GM21528 (cell line): ENCODE data around the gene ERP27.

Source experiments
- ATAC-seq: cut with Tn5 transposase; IDR thresholded peaks from one replicate; pipeline ENCODE4 v1.9.1; 2021; ENCODE audit warnings: mild to moderate bottlenecking, moderate library complexity; ENCODE audit not compliant: unreplicated experiment, low FRiP score

ERP27 gene

DNA sequence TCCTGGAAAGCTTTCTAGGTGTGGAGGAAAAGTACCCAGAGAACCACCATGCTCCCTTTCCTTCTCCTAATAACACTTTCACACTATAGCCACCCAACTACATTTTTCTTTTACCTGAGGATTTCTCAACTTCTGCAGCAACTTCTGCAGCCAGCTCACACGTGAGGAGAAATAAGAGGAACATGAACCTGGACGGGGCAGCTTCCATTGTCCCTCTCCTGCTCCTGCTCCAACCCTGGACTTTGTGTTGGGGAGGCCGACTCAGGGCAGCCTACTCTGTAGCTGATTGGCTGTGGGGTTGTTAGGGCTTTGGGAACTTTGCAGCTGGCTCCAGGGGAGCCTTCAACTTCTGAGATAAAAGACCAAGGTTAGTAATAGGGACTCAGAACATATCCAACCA is at the start of gene ERP27:
Gene ERP27 (minus strand): TSS at position 237 of the 400 bp plus-strand sequence. CDS start 29 bp downstream, at position 208.
- no peak for ATAC-seq

DNA sequence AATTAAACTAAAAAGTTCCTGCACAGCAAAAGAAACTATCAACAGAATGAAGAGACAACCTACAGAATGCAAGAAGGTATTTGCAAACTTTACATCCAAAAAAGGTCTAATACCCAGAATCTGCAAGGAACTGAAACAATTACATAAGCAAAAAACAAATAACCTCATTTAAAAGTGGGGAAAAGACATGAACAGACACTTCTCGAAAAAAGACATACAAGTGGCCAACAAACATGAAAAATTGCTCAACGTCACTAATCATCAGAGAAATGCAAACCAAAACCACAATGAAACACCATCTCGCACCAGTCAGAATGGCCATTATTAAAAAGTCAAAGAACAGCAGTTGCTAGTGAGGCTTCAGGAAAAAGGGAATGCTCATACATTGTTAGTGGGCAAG is 49.7 kb upstream of the ERP27 start:
- no peak for ATAC-seq

DNA sequence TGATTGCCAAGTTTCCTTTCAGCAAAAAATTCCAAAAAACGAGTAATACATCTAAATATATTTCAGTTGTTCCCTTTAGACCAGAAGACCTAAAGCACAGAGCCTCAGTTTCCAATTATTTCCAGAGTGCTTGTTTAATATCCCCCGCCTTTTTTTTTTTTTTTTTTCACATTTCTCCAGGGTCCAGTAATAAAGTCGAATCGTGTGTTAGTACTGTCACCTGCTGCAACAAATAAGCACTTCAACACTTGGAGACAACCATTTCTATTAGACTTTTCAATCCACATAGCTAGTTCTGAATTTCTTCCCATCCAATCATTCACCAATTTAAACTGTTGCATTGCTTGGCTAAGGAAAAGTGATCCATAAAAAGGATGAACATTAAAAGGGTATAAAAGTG is 48.1 kb upstream of the ERP27 start:
- ATAC-seq = no peak

DNA sequence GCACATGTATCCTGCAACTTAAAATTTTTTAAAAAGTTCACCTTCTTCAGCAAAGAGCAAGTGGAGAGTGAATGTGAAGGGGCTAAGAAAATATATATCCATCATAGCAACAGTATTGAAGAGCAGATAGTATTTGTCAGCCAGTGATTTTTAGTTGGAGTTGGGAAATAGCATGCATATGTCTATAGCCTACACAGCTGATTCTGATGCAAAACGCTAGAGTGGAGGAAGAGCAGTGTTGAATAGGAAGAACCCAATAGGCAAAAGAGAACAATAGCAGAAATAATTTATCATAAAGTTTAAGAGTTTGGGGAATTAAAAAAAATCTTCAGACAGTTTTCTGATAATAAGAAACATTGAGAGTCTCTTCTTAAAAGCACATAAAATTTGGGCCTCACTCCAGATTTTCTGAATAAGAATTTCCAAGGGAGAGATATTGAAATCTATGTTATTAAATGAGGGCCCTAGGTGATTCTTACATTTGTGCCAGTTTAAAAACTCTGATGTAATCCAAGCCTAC is 46.5 kb upstream of the ERP27 start:
- no peak for ATAC-seq

DNA sequence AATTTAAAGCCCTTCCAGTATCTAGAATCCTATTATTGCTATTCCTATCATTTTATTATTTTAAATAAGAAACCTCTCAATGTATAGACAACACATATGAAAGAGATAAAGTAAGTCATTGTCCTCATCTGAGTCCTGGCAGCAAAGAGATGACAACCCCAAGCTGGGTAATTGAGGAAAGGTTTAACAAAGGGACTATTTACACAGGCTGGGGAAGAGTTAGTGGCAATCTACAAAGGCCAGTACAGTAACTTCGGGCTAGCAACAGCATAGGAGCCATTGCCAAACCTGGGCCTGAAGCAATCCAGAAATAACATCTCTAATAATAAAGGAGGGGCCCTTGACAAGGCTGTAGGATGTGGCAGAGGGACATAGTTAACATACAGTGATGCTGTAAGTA is 45.7 kb upstream of the ERP27 start:
- no peak for ATAC-seq

DNA sequence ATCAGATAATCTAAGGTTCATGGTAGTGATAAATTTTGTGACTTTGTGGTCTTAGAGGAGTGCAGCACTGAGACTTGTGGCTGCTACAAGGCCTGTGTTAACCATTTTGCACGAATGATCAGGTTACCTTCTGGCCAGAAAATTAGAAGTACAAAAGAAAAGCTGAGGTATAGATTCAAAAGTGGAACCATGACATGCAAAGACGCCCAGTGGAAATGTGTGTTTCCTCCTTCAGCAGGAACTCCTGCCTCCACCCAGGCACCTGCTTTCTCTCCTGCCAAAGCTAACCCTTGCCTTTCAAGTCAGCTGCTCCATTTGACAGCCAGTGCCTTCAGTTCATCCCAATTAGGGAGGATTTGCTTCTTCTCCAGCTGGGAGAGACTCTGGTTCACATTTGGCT is 44.7 kb upstream of the ERP27 start:
- ATAC-seq = no peak

DNA sequence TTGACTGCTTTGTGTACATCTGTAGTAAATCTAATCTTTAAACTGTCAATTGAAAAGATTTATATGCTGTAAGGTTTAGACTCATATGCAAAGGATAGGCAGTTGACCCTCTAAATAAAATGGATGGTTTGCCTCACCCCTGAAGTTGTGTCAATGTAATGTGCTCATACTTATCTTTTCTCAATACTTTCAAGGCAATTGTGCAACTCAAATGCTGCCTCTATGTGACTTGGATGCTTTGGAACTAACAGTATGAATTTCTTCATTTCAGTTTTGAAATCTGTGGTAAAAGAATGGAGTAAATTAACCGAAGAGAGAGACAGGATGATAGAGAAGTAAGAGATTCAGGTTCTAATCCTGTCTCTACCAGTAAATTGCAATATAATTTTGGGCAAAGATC is 44.2 kb upstream of the ERP27 start:
- ATAC-seq = no peak

DNA sequence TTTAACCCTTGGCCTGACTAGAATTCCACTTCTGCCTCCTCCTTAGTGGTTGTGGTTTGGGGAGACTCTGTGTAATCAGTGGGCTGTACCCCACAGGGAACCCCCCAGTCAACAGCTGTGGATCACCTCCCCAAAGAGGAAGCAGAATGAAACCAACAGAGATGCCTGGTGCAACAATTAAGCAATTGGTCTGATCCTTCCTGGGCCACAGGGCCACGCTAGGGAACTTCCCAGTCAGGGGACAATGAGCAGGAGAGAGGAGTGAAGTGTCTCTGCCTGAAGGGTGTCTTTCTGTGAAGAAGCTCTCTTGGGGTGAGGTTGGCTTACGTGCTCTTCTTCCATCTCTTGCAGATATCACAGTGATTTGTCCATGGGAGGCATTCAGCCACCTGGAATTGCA is 42.7 kb upstream of the ERP27 start:
- ATAC-seq = no peak

DNA sequence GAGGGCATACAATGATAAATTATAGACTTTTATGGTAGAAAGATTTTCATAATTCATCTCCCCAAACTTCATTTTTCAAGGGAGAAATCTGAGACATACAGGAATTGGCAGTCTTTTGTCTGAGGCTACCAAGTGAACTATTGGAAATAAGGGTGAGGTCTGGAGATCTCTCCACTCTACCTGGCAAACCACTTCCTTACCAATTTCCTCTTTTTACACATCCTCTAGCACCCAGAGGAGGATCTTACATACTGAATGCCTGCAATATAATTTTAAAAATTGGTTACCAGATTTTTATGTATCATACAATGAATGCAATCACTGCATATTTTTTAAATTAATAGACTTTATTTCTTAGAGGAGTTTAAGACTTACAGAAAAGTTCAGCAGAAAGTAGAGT is 41.1 kb upstream of the ERP27 start:
- ATAC-seq = no peak

DNA sequence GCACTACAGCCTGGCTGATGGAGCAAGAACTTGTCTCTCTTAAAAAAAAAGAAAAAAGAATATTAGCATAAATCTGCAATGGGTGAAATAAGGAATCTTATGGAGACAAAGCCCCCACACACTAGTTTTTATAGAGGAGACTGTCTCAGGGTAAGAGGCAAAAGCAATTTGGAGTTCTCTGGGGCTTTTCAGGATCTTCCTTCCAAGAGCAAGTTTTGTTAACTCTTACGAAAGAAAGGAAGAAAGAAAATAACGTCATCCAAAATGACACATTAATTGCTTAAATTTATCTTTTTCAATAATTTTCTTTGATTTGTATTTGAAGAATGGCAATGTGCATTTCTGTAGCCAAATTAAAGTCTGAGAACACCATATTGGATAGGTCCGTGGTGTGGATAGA is 38.3 kb upstream of the ERP27 start:
- no peak for ATAC-seq

DNA sequence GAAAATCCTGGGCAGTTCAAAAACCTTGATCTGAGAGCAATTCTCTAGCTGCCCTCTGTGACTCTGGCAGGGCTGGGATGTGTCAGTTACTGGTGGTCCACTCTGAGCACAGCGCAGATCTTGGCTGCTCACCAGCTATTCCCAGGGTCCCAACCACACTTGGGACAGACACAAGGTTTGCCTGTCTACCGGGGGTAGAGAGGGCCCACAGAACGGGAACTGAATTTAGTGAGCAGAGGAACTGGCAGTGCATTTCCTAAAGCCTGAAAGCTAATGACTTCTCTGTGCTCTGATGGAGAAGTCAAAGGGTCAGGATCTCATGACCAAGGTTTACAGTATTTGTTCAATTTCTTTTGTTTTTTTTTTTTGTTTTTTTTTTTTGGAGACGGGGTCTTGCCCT is 37.1 kb upstream of the ERP27 start:
- ATAC-seq = no peak

DNA sequence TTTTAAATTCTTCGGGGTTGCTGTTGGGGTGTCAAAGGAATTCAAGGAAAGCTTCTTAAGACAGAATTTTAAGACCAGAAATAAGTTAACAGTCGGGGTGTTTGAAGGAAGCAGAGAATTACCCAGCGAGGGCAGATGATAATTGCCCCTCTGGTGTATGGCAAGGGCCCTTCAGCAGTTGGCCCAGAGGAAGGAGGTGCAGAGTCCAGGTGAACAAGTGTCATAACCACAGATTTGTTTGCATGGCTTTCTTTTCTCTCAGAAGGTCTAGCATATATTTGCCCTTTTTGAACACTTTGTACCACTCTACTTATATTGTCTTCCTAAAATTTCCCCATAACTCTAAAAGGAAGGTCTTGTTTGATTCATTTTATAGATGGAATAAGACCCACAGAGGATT is 36.3 kb upstream of the ERP27 start:
- no peak for ATAC-seq

DNA sequence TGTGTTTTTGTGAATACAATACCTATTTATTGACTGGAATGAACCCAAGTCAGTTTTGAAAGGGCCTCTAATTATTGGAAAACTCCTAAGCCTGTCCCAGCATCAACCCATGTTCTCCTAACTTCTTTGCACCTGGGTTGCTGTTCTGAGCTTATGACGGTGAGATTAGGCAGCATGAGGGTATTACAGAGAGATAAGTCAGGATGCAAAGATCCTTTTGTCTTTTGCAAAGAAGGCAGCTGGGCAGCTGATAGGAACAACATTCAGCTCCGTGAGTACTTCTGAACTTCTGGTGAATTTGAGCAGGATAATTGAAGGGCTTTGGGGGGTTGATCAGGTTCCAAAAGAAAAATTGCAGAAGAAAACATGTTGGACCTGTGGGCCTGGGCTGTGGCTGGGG is 34.5 kb upstream of the ERP27 start, which contains the start of gene PDE6H:
Gene PDE6H (plus strand): TSS at position 227 of the 400 bp plus-strand sequence. CDS start 4,971 bp downstream, outside the sequence.
- ATAC-seq = no peak

DNA sequence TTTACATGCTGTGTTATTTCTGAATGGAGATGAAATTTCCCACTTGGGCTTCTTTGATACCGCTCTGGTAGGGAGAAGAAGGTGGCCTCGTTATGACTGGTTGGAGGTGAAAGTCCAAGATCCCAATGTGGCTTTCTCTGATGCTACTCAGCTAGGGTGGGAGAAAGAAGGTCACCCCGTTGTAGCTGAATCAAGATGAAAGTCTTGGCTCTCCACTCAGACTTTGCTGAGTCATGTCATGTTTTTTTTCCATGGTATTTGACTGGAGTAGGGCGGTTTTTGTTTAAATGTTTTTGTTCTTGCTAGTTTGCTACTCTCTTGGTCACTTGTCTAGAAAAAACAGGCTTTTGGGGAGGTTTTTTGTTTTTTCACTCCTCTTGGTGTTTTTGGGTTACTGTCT is 32.1 kb upstream of the ERP27 start:
- no peak for ATAC-seq

DNA sequence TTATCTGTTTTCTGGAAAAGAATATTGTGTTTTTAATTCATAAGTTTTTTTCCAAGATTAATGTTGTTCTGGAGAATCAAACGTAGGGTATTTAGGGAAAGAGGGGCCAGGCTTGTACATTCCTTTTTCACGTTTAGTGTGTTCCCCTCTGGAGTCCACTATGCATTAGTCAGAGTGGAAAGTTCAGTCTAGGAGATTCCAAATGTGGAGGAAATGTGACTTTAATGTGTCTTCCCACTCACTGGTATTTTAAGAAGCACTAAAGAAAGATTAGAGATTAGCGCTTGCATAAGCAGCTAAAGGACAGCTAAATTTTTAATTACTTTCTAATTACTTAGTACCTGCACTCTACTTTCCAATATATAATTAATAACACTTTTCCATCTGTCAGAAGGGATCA is 30.1 kb upstream of the ERP27 start:
- no peak for ATAC-seq

DNA sequence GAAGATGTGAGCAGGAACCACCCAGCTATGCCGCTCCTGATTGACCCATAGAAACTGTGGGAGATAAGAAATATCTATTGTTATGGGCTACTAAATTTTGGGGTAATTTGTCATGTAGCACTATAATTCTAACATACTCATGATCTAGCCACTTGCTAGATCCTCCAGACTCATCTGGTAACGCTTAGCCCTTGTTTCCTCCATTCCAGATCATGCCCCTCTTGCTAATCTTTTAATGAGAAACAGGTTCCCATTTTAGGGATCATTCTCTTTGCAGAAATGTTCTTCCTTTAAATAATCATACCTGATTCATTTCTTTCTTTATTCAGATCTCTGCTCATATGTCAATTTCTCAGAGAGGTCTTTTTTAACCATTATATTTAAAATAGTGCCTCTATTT is 26.9 kb upstream of the ERP27 start:
- no peak for ATAC-seq

DNA sequence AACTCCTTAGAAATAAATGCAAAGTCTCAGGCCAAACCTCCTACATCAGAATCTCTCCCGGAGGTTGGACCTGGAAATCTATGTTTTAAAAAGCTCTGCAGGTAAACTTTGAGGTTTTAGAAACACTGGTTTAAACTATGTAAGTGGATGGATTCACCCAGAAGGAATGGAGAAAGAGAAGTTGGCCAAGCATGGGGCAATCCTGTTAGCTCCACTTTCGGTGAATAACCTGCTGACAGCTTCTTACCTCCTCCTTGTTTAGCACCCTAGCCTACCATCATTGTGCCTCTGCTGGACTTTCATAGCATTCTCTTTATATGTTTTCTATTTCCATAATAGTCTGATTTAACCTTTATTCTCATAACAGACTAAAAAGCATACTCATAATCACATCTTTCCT is 26.1 kb upstream of the ERP27 start:
- ATAC-seq = no peak

DNA sequence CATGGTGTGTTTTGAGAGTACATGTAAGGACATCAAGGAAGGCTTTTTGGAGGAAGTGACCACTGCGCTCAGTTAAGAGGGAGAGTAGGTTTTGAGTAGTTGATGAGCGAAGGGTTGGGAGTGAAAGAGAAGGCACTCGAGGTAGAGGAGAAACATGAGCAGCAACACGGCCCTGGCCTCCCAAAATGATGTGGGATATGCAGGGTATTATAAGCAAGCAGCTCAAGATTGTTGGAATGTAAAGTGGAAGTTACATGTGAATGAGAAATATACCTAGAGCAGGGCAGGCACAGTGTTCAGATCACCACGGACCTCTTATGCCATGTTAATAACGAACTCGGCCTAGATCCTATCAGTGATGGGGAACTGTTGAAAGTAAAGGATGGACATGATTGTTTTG is 25.2 kb upstream of the ERP27 start:
- no peak for ATAC-seq

DNA sequence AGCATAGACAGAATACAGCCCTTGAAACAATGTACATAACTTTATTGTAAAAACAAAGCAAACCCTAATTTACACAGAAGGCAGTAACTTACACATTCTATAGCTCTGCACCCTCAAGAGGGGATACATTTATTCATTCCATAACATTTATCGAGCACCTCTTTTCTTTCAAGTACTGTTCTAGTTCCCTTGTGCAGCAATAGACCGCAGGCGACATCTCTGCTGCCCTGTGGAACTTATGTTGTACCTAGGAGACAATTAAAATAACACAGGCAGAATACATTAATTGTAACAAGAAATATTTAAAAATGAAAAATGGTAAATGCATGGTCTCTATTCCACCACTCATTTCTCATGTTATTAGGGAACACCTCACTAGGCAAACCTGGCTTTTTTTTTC is 24.5 kb upstream of the ERP27 start:
- ATAC-seq = no peak

DNA sequence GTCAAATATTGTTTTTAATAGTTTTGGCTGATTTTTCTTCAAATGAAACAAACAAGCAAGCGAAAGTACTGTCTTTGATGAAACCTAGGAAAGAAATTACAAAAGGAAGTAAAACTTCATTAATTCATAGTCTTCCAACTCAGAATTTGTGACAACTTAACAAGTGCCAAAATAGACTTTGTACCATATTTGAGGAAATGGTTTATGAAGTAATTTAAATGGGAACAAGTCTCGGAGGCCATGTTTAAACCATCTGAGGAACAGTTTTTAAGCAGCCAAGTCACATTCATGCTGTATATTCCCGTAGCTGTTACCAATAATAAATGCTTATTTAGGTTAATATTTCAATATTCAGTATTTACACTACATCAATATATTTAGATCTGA is 23.8 kb upstream of the ERP27 start:
- ATAC-seq = no peak

DNA sequence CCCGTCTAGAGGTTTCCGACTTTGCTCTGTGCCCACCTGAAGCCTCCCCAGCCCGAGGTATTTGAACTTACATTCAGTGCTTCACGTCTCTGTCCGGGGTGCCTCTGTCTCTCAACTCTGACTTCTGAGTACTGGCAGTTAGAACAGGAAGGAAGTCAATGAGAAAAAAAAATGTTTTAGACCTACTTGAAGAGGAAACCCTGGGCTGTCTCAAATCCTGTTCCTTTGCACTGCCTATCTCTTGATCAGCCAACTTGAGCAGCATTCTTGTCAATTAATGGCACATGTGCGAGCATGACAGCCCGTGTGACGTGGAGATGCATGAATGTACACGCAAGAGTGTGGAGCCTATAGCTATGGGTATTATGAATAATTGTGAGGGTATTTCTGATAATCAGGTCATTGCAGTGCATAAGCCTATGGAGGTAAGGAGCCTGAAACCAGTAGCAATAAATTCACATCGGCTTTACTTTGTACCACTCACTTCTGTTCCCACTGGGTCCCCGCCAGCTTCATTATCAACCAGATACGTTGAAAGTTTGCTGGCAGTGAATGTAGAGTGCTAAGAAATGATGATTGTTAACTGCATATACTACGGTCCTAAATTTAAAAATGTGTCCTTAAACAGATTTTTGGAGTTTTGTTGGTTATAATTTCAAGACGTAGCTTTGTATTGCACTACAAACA is 23.3 kb upstream of the ERP27 start, which contains the start of gene ARHGDIB:
Gene ARHGDIB (minus strand): TSS at position 136 of the 687 bp plus-strand sequence. CDS start 10,889 bp downstream, outside the sequence.
- ATAC-seq = peak; percentile 68
